ENCODE results near the gene ENO1.

The ENO1 gene

DNA sequence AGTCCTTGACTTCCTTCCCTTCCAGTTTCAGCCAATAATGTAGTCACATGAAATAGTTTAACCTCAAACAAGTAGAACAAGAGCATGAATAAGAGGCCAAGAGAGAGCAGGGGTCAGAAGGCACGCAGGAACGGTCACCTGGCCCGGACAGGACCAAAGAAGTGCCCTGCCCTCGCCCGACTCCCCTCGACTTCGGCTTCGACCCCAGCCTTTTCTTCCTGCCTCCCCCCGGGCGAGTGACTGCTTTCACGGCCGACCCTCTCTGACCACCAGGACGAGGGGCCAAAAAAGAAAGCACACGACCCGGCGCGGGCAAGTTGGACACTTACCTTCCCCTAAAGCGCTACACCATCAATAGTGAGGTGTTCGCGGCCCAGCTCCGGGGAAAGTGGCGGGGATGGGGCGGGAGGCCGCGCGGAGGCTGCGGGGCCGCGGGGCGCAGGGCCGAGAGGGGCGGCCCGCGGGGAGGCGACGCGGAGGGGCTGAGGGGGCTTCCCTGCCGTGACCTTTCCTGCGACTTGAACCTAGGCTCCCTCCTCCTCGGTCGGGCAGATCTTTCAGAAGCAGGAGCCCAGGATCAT lies 61.6 kb downstream of the ENO1 start:
- in situ Hi-C loops (cut with HindIII; ENCODE audit: low sequenced_read_pairs), result no loop called here

DNA sequence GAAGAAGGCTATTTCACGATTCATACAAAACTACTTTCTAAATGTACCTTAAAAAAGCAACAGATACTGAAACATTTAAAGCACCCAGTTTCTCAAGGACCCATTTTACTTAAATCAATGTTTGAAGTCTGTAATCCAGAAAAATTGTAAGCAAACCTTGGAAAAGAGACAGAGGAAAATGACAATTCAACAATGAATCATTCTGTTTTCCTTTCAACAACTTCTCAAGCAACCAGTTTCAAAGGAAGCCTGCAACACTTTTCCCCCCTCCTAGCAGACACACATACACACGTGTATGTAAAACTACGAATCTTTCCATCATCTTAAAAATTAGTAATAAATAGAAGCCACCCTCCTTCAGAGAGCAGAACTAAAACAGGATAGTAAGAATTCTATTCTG lies 62.2 kb downstream of the ENO1 start:
- in situ Hi-C loops (cut with HindIII; ENCODE audit: low sequenced_read_pairs), result no loop called here

DNA sequence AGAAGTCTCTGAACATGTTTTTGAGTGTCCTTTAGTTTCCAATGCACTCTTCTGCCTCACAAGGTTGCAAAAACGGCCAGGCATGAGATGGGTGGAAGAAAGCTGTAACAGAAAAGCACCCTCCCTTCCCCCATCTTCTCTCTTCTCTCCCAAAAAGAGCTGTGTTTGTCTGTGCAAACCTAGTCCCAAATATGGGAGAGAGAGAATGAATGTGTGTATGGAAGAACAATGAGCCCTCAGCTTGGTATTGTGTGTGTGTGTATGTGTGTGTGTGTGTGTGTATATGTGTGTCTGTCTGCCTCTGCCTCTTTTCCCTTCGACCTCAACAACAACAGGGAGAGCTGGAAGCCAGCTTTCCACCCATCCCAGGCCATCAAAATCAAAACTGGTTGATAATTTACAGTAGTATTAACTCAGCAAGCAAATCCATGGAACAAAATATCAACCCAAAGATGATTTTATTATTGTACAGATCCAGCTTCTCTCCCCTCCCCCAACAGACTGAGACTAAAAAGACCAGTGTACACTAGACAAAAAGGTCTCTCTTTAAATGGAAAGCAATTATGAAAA lies 62.8 kb downstream of the ENO1 start:
- in situ Hi-C loops (cut with HindIII; ENCODE audit: low sequenced_read_pairs), result no loop called here

DNA sequence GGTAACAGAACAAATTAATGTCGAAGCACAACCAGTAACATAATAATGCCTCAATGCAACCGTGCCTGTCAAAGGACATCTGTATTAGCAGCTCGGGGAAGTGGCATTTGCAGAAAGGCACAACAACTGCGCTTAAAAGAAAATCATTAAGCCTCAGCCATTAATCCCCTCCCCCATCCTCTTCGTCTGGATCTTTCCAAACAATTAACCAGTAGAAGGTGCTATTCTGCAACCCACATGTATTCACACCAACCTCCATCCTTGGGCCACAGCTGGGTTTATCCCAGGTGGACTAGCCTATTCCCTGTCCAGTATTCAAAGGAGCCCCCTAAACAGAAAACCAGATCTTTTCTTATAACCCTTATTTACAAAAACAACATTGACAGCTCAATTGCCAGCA lies 63.6 kb downstream of the ENO1 start:
- in situ Hi-C loops (cut with HindIII; ENCODE audit: low sequenced_read_pairs), result no loop called here

DNA sequence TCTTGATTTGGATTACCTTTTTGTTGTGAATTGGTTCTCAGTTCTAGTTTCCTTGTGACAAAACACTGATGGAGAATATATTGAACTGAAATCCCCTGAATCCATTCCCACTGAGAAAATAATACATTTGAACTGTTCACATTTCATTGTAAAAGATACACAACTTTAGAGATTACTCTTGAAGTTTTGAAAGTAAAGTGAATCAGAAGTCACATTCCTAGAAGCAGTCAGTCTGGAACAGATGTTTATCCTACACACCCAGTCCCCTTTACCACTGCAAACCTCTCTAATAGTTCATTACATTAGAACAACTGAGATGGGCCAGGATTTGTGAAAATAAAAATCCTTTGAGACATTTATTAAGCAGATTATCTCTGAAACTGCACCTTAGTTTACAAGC lies 64.5 kb downstream of the ENO1 start:
- in situ Hi-C loops (cut with HindIII; ENCODE audit: low sequenced_read_pairs), result no loop called here

- in situ Hi-C loops (cut with HindIII; ENCODE audit: low sequenced_read_pairs), result no loop called here
These were observed 65.3 kb downstream of the ENO1 start for GRCh38 chr1:8813016-8813763.

GRCh38 chr1:8812081-8812480 lies 66.4 kb downstream of the ENO1 start:
- in situ Hi-C loops (cut with HindIII; ENCODE audit: low sequenced_read_pairs), result no loop called here

All from endothelial cell of hepatic sinusoid (primary cell).